Caco-2 (cell line): ENCODE data around the gene IKZF3. TPM values are rescaled to one million over a fixed set of nuclear protein-coding genes. Genes with fewer than 3 reads are reported as not detected.
A peak's percentile ranks its signal among the peaks of the same experiment; 100 is the strongest.

ENCODE experiments used
- BruUV-seq: library from RNA; stranded (reverse); fragments of 400-500 nt; replicated peaks from 2 replicates; lab custom pipeline; 2021; lab: Mats Ljungman, UMichigan
- CTCF ChIA-PET: fragments of 300-600 bp; sonication (Branson Sonifier 250); formaldehyde crosslinking; loops from one replicate; lab custom pipeline; 2022; ENCODE audit warnings: antibody characterized with exemption; lab: Charles Lee
- POLR2A ChIA-PET: fragments of 300-600 bp; sonication (Branson Sonifier 250); formaldehyde crosslinking; loops from one replicate; lab custom pipeline; 2022; ENCODE audit warnings: antibody characterized with exemption; lab: Charles Lee
- DNase-seq, 2 experiments: peaks; one replicate each; pipeline versions ENCODE4 v3.0.0 to v3.0.0-alpha.2; 2020 to 2022
- H3K27me3 ChIP-seq: replicated peaks from 2 replicates; pipeline ENCODE4 v1.6.0; 2011; ENCODE audit warnings: low read length; ENCODE audit not compliant: control insufficient read depth, insufficient read depth
- H3K36me3 ChIP-seq: 2 replicates; pipeline ENCODE4 v1.5.1; 2011; ENCODE audit warnings: low read length; ENCODE audit not compliant: control insufficient read depth, insufficient read depth
- H3K4me1 ChIP-seq: fragments of 250-450 bp; sonication (Bioruptor Pico); 2 replicates; pipeline ENCODE4 v1.5.1; 2020; ENCODE audit warnings: mild to moderate bottlenecking
- H3K4me3 ChIP-seq: 2 replicates; pipeline ENCODE4 v1.5.1; 2011; ENCODE audit warnings: low read depth, mild to moderate bottlenecking, control low read depth, low read length
- H3K9me3 ChIP-seq: fragments of 250-450 bp; sonication (Bioruptor Pico); 2 replicates; pipeline ENCODE4 v1.5.1; 2020; ENCODE audit warnings: mild to moderate bottlenecking, moderate library complexity
- H3K27ac Mint-ChIP-seq: one replicate; pipeline ENCODE4 v1.8.0; 2022; ENCODE audit warnings: mixed read lengths; ENCODE audit not compliant: unreplicated experiment
- H3K27me3 Mint-ChIP-seq: one replicate; pipeline ENCODE4 v1.8.0; 2022; ENCODE audit warnings: mixed read lengths; ENCODE audit not compliant: insufficient read depth, unreplicated experiment
- H3K36me3 Mint-ChIP-seq: one replicate; pipeline ENCODE4 v1.8.0; 2022; ENCODE audit warnings: mild to moderate bottlenecking, mixed read lengths; ENCODE audit not compliant: insufficient read depth, unreplicated experiment
- H3K4me1 Mint-ChIP-seq: one replicate; pipeline ENCODE4 v1.8.0; 2022; ENCODE audit warnings: low read depth, mixed read lengths; ENCODE audit not compliant: unreplicated experiment
- H3K4me3 Mint-ChIP-seq: one replicate; pipeline ENCODE4 v1.8.0; 2022; ENCODE audit warnings: mild to moderate bottlenecking, moderate library complexity, mixed read lengths; ENCODE audit not compliant: unreplicated experiment
- H3K9me3 Mint-ChIP-seq: one replicate; pipeline ENCODE4 v1.8.0; 2022; ENCODE audit warnings: mixed read lengths; ENCODE audit not compliant: unreplicated experiment
- CTCF ChIP-seq, 2 experiments: fragments of 200-600 bp in 1 of 2; IDR thresholded peaks; 1 replicate in 1 of 2; 2 replicates in 1 of 2; pipeline versions ENCODE4 v1.5.1 to v1.8.0; 2011 to 2022; ENCODE audit warnings: antibody characterized with exemption in 1 of 2, control low read depth in 1 of 2, inconsistent platforms in 1 of 2, low read depth in 1 of 2, low read length in 1 of 2, mild to moderate bottlenecking in 1 of 2, moderate library complexity in 1 of 2; ENCODE audit not compliant: insufficient read depth in 1 of 2, severe bottlenecking in 1 of 2, unreplicated experiment in 1 of 2
- intact Hi-C: fragments of 100-400 bp; cut with micrococcal nuclease; formaldehyde crosslinking; loops from one replicate; pipeline ENCODE4 v1.10.0; 2022; ENCODE audit not compliant: unreplicated experiment
- microRNA-seq: library from miRNA; unstranded; fragments of <30 nt; microRNA quantifications from one replicate; pipeline ENCODE4 v1.2.0, GENCODE V29; 2022
- total RNA-seq: library from RNA; stranded (reverse); gene quantifications from 2 replicates; pipeline ENCODE4 v1.2.3, GENCODE V29; 2022

Gene IKZF3
- total RNA-seq, 1 experiment from 2014 or later: 2.8 TPM

DNA sequence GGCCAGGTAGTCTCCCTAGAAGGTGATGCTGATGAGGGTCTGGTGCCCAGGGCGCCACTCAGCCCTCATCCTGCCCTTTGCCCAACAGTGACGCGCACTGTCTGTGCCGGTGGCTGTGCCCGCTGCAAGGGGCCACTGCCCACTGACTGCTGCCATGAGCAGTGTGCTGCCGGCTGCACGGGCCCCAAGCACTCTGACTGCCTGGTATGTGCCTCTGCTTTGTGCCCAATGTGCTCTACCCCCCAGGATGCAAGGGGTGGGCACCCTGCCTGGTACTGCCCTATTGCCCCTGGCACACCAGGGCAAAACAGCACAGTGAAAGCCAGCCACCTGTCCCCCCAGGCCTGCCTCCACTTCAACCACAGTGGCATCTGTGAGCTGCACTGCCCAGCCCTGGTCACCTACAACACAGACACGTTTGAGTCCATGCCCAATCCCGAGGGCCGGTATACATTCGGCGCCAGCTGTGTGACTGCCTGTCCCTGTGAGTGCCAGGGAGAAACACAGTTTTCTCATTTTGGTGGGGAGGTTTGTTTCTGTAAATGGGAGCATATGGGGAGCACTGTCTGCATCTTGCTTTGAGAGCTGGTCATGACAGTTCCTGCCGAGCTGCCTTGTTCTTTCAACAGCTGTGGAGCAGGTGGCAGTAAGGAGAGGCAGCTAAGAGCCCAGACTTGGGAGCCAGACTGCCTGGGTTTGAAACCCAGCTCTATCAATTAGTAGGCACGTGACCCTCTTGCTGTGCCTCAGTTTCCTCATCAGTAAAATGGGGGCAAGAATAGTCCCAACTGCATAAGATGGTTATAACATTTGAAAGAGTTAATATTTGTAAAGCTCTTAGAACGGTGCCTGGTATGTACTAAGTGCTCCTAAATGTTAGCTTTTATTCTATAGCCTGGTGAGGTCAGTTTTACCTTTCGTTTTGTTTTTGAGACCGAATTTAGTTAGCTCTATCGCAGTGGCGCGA, 153.8 kb downstream of the IKZF3 start:
- Histone ChIP-seq H3K27me3 (no peaks in the 10 kb centered on the region), H3K4me1 (peaks cover 5% of the 10 kb centered on the region), H3K4me3 (no peak overlapping the region), H3K9me3 (no peaks in the 10 kb centered on the region), H3K36me3 (peaks cover 7% of the 10 kb centered on the region)
- CTCF ChIA-PET: interaction anchor here (0.5 kb wide), 1 partner anchor 54 kb away, joined by 5 read pairs; no protein-coding TSS in a partner anchor
- no peak for TF ChIP-seq CTCF (IDR thresholded peaks at IDR 0.05; ENCODE audit: insufficient read depth in 1 of 2, low read depth in 1 of 2, low read length in 1 of 2, severe bottlenecking in 1 of 2, unreplicated experiment in 1 of 2)
- Mint-ChIP-seq H3K4me1 (no peaks in the 10 kb centered on the region), H3K4me3 (no peak overlapping the region), H3K9me3 (no peaks in the 10 kb centered on the region), H3K36me3 (peaks cover 58% of the 10 kb centered on the region), H3K27ac (no peak overlapping the region), H3K27me3 (no peaks in the 10 kb centered on the region)
- no TSS peak for BruUV-seq
- intact Hi-C loops: no loop called here
- POLR2A ChIA-PET: no interaction called here
- no peak for DNase-seq

GRCh38 chr17:39709319-39709997, 154.7 kb downstream of the IKZF3 start:
- no peak for TF ChIP-seq CTCF (IDR thresholded peaks at IDR 0.05; ENCODE audit: insufficient read depth in 1 of 2, low read depth in 1 of 2, low read length in 1 of 2, severe bottlenecking in 1 of 2, unreplicated experiment in 1 of 2)
- DNase-seq: no peak
- no peak overlapping the region for H3K4me3 ChIP-seq
- CTCF ChIA-PET: interaction anchor here (1.0 kb wide), 1 partner anchor 21 kb away, joined by 3 read pairs; no protein-coding TSS in a partner anchor
- intact Hi-C loops: no loop called here
- peaks cover 5% of the 10 kb centered on the region for H3K4me1 Mint-ChIP-seq
- no peaks in the 10 kb centered on the region for H3K9me3 ChIP-seq
- POLR2A ChIA-PET: no interaction called here
- H3K4me3 Mint-ChIP-seq: no peak overlapping the region
- peaks cover 57% of the 10 kb centered on the region for H3K36me3 Mint-ChIP-seq
- H3K27me3 ChIP-seq: no peaks in the 10 kb centered on the region
- peaks cover 10% of the 10 kb centered on the region for H3K4me1 ChIP-seq
- BruUV-seq: no TSS peak
- H3K27me3 Mint-ChIP-seq: no peaks in the 10 kb centered on the region
- no peaks in the 10 kb centered on the region for H3K9me3 Mint-ChIP-seq
- H3K36me3 ChIP-seq: peaks cover 7% of the 10 kb centered on the region
- no peak overlapping the region for H3K27ac Mint-ChIP-seq

Small RNA genes lying within 50 kb of the gene (microRNA-seq; reads per million reads assigned to microRNA genes)
- gene MIR4728: 4.3 reads per million, percentile 29 among the genes with 10 or more reads in this experiment

Other genes starting within 250 kb of the IKZF3 start
- not detected in 2 replicates for gene PPP1R1B, start 237.4 kb downstream of the IKZF3 start, total RNA-seq
- gene STARD3, start 227.2 kb downstream of the IKZF3 start, total RNA-seq: 42.6 and 55.5 TPM in 2 replicates
- gene TCAP, start 199.0 kb downstream of the IKZF3 start, total RNA-seq: 1.6 TPM in 2 replicates
- not detected in 2 replicates for gene PNMT, start 195.9 kb downstream of the IKZF3 start, total RNA-seq
- gene PGAP3, start 176.3 kb downstream of the IKZF3 start, total RNA-seq: 14.7 and 17.4 TPM in 2 replicates
- 121 and 124 TPM in 2 replicates for gene ERBB2, start 164.2 kb downstream of the IKZF3 start, total RNA-seq
- gene MIEN1, start 133.8 kb downstream of the IKZF3 start, total RNA-seq: 42.9 and 46.3 TPM in 2 replicates
- gene GRB7, start 126.4 kb downstream of the IKZF3 start, total RNA-seq: 83.3 and 98.6 TPM in 2 replicates
- gene ZPBP2, start 3.9 kb upstream of the IKZF3 start, total RNA-seq: not detected in 2 replicates
- 8.0 TPM in 2 replicates for gene GSDMB, start 54.3 kb upstream of the IKZF3 start, total RNA-seq
- gene ORMDL3, start 63.3 kb upstream of the IKZF3 start, total RNA-seq: 70.6 and 75.2 TPM in 2 replicates
- not detected in 2 replicates for gene LRRC3C, start 63.4 kb upstream of the IKZF3 start, total RNA-seq
- gene GSDMA, start 98.7 kb upstream of the IKZF3 start, total RNA-seq: not detected in 2 replicates
- gene PSMD3, start 116.5 kb upstream of the IKZF3 start, total RNA-seq: 179 and 195 TPM in 2 replicates
- not detected in 2 replicates for gene CSF3, start 151.1 kb upstream of the IKZF3 start, total RNA-seq
- gene MED24, start 190.1 kb upstream of the IKZF3 start, total RNA-seq: 119 and 122 TPM in 2 replicates
- gene THRA, start 198.7 kb upstream of the IKZF3 start, total RNA-seq: 27.3 and 29.3 TPM in 2 replicates
- gene NR1D1, start 236.3 kb upstream of the IKZF3 start, total RNA-seq: 8.9 and 11.3 TPM in 2 replicates